Smooth muscle cell (in vitro differentiated cells): ENCODE results near the gene MYBPHL. TPM values are rescaled to one million over a fixed set of nuclear protein-coding genes. Genes with fewer than 3 reads are reported as not detected.

ENCODE experiments used
- DNase-seq: peaks from one replicate; lab custom pipeline; 2025; ENCODE audit not compliant: unreplicated experiment; lab: John Stamatoyannopoulos, UW
- H2AFZ ChIP-seq: fragments of 200-600 bp; sonication (generic); 2 replicates; pipeline ENCODE4 v1.6.0; 2016; ENCODE audit warnings: antibody characterized with exemption, low read depth, mild to moderate bottlenecking
- H3F3A ChIP-seq: fragments of 200-600 bp; sonication (generic); 2 replicates; pipeline ENCODE4 v1.6.0; 2017; ENCODE audit warnings: antibody characterized with exemption, low read depth
- H3K27ac ChIP-seq: fragments of 200-600 bp; sonication (generic); 2 replicates; pipeline ENCODE4 v1.5.1; 2016; ENCODE audit warnings: low read depth, mild to moderate bottlenecking
- H3K27me3 ChIP-seq: fragments of 200-600 bp; sonication (generic); 2 replicates; pipeline ENCODE4 v1.6.1; 2016; ENCODE audit warnings: low read depth, mild to moderate bottlenecking
- H3K36me3 ChIP-seq: fragments of 200-600 bp; sonication (generic); 2 replicates; pipeline ENCODE4 v1.5.1; 2016; ENCODE audit warnings: low read depth
- H3K4me1 ChIP-seq: fragments of 200-600 bp; sonication (generic); 2 replicates; pipeline ENCODE4 v1.5.1; 2016; ENCODE audit warnings: low read depth
- H3K4me2 ChIP-seq: fragments of 200-600 bp; sonication (generic); 2 replicates; pipeline ENCODE4 v1.6.0; 2016; ENCODE audit warnings: mild to moderate bottlenecking
- H3K4me3 ChIP-seq: fragments of 200-600 bp; sonication (generic); 2 replicates; pipeline ENCODE4 v1.5.1; 2016; ENCODE audit warnings: mild to moderate bottlenecking
- H3K79me2 ChIP-seq: fragments of 200-600 bp; sonication (generic); 2 replicates; pipeline ENCODE4 v1.6.0; 2016; ENCODE audit warnings: low read depth, mild to moderate bottlenecking
- H3K9ac ChIP-seq: fragments of 200-600 bp; sonication (generic); 2 replicates; pipeline ENCODE4 v1.6.0; 2016; ENCODE audit warnings: low read depth
- H3K9me3 ChIP-seq: fragments of 200-600 bp; sonication (generic); replicated peaks from 2 replicates; pipeline ENCODE4 v1.5.1; 2016; ENCODE audit warnings: low read depth
- H4K20me1 ChIP-seq: fragments of 200-600 bp; sonication (generic); 2 replicates; pipeline ENCODE4 v1.6.0; 2016; ENCODE audit warnings: low read depth
- CTCF ChIP-seq: fragments of 200-600 bp; sonication (generic); IDR thresholded peaks from 2 replicates; pipeline ENCODE4 v1.5.1; 2017; ENCODE audit warnings: borderline replicate concordance, mild to moderate bottlenecking, antibody characterized with exemption; ENCODE audit not compliant: insufficient read depth, poor library complexity, severe bottlenecking
- WGBS: methylation state at CpG from one replicate; pipeline ENCODE4 v1.1.7; 2016; ENCODE audit warnings: low lambda C conversion rate; 5-methylcytosine and 5-hydroxymethylcytosine counted together
- polyA plus RNA-seq: library from polyadenylated mRNA; unstranded; fragments of >200 nt; fragmentation: Nextera tagmentation; extraction: Ambion mirVana; gene quantifications from 2 replicates; pipeline ENCODE4 v1.2.1, GENCODE V29; 2016
- total RNA-seq: library from RNA; depleted of rRNA; stranded (reverse); fragments of >200 nt; gene quantifications from 2 replicates; pipeline ENCODE4 v1.2.3, GENCODE V29; 2014

The MYBPHL gene
- total and polyA plus RNA-seq, 2 experiments from 2014 or later: not detected

DNA sequence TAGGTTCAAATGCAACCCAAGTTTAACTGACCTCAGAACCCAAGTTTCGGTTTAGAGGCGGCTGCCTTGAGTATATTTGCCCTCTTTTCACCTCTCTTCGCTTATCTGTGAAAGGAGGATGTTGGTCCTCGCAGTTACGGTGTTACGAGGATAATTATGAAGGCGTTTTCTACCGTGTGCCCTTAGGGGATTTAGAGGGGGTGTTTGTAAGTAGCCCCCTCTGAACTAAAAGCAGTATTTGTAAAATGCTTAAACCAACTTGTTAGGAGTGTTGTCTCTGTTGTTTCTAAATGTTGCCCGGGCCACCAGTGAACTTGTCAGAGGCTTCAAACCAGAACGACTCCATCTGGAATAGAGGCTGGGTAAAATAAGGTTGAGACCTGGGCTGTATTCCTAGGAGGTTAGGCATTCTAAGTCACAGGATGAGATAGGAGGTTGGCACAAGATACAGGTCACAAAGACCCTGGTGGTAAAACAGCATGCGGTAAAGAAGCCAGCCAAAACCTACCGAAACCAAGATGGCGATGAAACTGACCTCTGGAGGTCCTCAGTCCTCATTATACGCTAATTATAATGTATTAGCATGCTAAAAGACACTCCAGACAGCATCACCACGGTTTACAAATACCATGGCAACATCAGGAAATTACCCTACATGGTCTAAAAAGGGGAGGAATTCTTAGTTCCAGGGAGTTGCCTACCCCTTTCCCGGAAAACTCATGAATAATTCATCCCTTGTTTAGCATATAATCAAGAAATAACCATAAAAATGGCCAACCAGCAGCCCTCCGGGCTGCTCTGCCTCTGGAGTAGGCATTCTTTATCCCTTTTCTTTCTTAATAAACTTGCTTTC, 22.8 kb downstream of the MYBPHL start:
- DNase-seq: no peak
- Histone ChIP-seq H3K27ac (peak overlapping the region; percentile 51), H3K4me3 (peak overlapping the region; percentile 81), H3K4me1 (no peaks in the 10 kb centered on the region), H3K79me2 (peaks cover 15% of the 10 kb centered on the region), H3K4me2 (peak overlapping the region; percentile 86), H3K9me3 (no peaks in the 10 kb centered on the region), H3K9ac (peak overlapping the region; percentile 26), H4K20me1 (no peaks in the 10 kb centered on the region), H2AFZ (peak overlapping the region; percentile 76), H3K27me3 (no peaks in the 10 kb centered on the region), H3K36me3 (no peaks in the 10 kb centered on the region), H3F3A (no peaks in the 10 kb centered on the region)
- WGBS: 54% methylated on average over 17 of the region's 17 CpGs
- no peak for TF ChIP-seq CTCF

GRCh38 chr1:109282952-109283747, 23.7 kb downstream of the MYBPHL start, which contains the start of gene PSRC1:
TSS of gene PSRC1 (minus strand) at chr1:109283145.
- peak within 1 kb of the TSS; percentile 31 for H3K9ac ChIP-seq
- H3K79me2 ChIP-seq: peaks cover 15% of the 10 kb centered on the region
- H3K9me3 ChIP-seq: no peaks in the 10 kb centered on the region
- 2% methylated on average over 49 of the region's 56 CpGs for WGBS
- no peaks in the 10 kb centered on the region for H3K36me3 ChIP-seq
- peak within 1 kb of the TSS; percentile 81 for H3K4me3 ChIP-seq
- DNase-seq: peak; percentile 88
- no peaks in the 10 kb centered on the region for H3F3A ChIP-seq
- peak; percentile 26 for TF ChIP-seq CTCF
- H3K4me1 ChIP-seq: no peaks in the 10 kb centered on the region
- H3K27me3 ChIP-seq: no peaks in the 10 kb centered on the region
- H3K27ac ChIP-seq: peak within 1 kb of the TSS; percentile 51
- peak within 1 kb of the TSS; percentile 86 for H3K4me2 ChIP-seq
- no peaks in the 10 kb centered on the region for H4K20me1 ChIP-seq
- H2AFZ ChIP-seq: peak within 1 kb of the TSS; percentile 76

DNA sequence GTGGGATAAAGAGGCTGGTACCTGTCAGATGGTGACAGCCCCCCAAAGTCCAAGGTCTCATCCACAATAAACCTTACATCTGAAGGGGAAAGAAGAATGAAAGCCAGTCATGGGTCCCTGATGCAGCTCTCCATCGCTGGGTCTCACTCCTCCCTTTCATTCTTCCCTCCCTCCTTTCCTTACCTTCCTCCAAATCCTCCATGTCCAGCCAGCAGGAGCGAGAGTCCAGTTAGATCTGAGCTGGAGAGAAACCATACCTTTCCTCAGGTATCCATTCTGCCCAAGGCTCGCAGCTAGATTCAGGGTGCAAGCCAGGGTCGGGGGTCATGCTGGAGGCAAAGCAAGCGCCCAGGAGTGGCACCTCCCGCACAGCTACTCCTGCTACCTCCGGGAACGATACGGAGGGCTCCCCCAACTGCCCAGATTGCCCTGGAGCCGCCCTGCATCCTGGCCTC, 24.3 kb downstream of the MYBPHL start:
- Histone ChIP-seq H3K27ac (no peak overlapping the region), H2AFZ (peak overlapping the region; percentile 76), H4K20me1 (no peaks in the 10 kb centered on the region), H3K4me3 (peak overlapping the region; percentile 81), H3K27me3 (no peaks in the 10 kb centered on the region), H3K9ac (peak overlapping the region; percentile 31), H3K4me1 (no peaks in the 10 kb centered on the region), H3K4me2 (peak overlapping the region; percentile 86), H3K79me2 (peaks cover 15% of the 10 kb centered on the region), H3F3A (no peaks in the 10 kb centered on the region), H3K36me3 (no peaks in the 10 kb centered on the region), H3K9me3 (no peaks in the 10 kb centered on the region)
- no peak for TF ChIP-seq CTCF
- no peak for DNase-seq
- WGBS: 4% methylated on average over 10 of the region's 10 CpGs
